ENCODE measurements around the gene HIVEP3.

Gene HIVEP3

DNA sequence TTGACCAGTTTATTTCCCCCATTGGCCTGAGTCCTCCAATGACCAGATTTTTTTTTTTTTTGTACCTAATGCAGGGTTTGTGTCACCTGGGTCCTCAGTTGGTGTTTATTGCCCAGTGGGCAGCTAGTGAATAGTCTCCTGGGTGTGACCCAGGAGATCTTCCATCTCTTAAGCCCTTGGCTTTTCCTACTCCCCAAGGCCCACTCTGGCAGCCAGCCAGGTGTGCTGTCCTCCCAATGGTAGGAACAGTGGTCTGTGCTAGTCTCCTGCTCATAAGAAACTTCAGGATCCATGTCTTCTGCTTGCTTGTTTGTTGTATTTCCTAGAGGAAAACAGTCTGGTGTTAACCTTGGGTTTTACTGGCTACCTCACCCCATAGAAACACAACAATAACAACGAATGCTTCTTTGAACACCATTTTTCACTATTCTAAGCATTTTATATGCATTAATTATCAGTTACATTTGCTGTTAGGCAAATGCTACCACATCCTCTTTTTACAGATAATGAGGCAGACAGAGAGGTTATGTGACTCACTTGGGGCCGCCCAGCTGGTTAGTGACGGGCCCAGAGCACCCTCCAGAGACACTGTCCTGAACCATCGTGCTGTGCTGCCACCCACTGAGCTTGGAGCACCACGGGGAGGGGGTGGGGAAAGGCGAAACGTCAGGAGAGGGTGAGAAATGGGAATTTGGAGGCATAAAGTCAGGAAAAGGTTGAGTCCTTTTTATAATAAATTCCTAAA lies 107.5 kb downstream of the HIVEP3 start:
- no peak for DNase-seq (ENCODE audit: low spot score)

DNA sequence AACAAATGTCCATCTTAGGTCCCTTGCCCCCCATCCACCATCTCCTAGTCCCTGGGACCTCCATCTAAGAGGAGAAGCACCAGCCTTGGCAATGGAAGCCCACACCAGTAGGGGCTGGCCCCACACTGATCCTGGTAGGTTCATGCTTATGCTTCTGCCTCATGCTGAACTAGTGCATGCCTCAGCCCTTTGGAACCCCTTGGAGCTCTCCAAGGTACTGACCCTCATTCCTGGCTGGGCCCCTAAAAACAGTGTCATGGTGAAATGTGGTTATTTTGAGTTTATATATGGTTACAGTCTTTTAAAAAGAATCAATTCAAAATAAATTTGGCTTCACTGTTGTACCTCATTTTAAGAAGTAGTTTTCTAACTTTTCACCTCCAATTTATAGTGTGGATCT lies 108.3 kb downstream of the HIVEP3 start:
- DNase-seq (ENCODE audit: low spot score): no peak

DNA sequence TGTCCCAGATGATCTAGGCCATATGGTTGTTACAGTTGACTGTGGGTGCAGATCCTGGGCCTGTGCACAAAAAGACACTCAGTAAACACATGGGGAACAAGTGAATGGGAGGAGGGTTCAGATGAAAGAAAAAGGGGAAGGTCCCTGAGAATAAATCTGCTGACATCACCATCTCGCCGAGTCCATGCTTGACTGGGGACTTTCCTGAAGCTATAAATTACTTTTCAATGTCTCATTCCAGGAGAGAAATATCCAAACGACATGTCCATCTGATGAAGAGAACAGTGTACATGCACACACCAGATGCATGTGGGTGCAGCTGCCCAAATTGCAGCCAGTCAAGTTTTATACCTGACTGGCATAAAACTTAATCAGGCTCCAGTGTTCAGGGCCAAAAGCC lies 109.0 kb downstream of the HIVEP3 start:
- no peak for DNase-seq (ENCODE audit: low spot score)

DNA sequence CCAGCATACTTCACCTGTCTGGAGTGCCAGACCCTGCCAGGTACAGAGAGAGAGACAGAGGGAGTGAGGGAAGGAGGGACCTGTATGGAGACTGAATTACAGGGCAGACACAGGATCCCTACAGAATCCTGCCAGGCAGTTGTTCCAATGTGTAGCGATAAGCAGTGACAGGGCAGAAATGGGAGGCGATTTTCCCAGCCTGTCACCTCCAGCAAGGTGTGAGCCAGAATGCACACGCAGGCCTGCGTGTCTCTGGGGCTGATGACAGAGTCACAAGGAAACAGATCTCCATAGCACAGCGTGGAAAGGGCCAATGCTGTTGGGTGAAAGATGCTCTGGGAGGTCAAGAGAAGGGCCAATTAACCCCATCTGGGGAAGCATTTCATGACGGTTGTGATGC lies 111.3 kb downstream of the HIVEP3 start:
- DNase-seq (ENCODE audit: low spot score): no peak

DNA sequence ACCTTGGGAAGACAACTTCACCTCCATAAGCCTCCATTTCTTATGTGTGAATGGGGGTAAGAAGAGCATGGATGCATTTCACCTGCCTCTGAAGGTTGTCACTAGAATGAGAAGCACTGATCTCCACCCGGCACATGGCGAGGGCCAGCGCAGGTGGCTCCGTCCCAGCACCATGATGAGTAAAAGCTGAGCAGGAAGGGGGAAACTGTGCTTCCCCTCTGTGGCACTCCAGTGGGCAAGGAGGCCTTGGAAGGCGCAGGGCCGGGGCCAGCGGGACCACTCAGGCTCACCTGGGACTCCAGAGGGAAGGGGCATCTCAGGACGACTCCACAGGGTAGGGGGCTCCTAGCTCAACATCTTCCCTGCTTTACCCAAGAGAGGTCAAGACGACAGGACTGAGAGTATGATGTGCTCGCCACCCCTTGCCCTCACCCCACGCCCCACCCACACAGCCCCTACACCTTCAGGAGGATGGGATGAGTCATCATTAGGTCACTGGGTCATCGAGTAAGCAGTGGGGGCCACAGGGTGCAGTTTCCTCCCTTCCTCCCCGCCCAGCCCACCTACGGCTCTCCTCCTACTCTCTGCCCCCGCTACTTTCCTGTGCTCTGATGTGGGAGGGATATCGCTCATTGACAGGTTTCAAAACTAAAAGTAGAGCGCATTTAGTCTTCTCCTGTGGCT lies 112.1 kb downstream of the HIVEP3 start:
- DNase-seq (ENCODE audit: low spot score): no peak

DNA sequence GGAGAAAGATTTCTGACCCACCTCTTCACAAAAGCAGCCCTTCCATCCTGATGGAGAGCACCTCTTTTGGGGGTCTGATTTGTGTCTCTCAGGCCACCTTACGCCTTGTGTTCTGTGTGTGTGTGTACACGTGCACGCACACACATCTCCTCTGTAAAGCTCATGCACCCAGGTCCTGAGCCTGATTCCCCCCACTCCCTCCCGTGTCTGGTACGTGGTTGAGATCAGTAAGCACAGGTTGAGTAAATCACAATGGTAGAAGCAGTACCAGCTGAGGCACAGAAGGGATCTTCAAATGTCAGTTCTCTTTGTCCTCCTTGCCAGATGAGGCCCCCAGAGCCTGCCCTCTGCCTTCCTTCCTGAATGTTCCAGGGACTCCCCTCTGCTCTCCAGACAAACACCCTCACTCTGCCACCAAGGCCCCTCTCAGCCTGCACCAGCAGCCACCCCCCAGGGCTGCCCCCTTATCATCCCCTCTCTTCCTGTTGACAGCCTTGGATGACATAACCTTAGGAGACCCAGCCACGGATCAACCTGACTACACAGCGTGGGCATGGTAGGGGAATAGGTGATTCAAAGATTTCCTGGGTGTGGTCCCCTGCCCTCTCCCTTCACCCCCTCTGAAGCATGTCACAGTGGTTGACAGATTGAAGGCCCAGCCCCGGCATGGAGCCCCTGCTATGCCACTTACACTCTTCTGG lies 112.8 kb downstream of the HIVEP3 start:
- DNase-seq (ENCODE audit: low spot score): no peak

DNA sequence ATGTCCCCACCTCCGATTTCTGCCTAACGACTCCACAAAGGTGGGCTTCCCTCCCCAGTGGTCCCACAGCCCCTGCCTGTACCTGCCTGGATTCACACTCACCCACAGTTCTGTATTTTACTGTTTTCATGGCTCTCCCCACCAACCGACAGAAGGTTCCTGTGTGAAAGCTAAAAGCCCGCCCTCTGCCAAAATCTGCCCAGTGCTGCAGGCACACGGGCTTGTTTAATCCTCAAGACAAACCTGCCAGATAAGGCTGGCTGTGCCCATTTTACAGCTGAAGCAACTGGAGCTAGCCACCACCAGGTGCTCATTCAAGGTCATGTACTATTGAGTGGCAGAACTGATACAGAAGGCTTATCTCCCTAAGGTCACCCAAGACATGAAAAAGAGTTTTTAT lies 114.5 kb downstream of the HIVEP3 start:
- no peak for DNase-seq (ENCODE audit: low spot score)

DNA sequence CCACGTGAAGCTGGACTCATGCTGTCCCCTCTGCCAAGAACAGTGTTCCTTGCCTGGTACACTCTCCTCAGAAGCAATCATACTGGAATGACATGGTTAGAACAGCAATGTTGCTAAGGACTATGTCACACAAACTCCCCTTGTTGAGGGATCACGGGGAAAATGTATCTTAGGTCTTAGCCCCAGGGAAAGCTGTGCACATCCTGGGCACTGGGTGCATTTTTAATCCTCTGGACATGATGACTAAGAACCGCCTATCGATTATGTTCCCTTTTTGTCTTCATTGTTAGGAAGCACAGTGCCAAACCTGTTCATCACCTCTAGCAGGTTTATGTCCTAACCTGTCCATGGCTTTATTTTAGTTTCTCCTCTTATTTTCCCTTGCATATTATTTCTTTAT lies 115.1 kb downstream of the HIVEP3 start:
- no peak for DNase-seq (ENCODE audit: low spot score)

DNA sequence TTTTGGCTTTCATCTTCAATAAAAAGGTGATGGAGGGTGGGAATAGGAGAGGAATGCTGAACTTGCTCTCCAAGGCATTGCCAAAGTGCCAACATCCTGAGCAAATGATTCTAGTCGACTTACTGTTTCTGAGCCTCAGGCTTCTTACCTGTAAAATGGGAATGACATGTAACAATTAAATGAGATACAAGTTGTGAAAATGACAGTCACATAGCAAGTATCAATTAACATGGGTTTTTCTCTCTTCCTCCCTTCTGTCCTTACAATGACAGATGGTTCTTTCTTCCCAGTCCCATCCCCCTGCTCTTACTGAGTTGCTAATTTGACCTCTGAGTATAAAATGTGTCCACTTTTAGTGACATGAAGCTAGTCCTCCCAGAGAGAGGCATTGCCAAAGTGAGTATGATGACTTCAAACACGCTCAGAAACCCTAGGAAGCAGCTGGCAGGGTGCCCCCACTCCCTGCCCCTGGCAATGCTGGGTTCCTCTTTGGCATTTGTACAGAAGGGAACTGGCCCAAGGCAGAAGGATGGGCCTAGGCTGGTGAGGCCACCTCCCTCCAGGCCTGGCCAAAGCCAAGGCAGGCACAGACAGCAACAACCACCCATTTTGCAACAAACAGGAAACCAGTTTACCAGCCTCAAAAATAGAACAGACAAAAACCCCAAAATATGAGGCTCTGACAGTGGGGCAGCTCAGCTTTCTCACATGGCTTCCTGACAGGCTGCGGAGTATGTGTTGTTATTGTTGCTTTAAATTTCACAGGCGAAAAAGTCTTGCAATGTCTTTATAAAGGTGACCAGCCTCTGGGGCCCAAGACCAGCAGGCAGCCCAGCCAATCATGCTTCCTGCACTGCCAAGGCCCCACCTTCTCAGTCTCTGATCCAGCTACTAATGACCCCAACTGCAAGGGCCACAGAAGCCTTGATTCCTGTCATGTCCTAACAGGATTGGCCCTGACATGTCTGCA lies 115.9 kb downstream of the HIVEP3 start:
- no peak for DNase-seq (ENCODE audit: low spot score)

DNA sequence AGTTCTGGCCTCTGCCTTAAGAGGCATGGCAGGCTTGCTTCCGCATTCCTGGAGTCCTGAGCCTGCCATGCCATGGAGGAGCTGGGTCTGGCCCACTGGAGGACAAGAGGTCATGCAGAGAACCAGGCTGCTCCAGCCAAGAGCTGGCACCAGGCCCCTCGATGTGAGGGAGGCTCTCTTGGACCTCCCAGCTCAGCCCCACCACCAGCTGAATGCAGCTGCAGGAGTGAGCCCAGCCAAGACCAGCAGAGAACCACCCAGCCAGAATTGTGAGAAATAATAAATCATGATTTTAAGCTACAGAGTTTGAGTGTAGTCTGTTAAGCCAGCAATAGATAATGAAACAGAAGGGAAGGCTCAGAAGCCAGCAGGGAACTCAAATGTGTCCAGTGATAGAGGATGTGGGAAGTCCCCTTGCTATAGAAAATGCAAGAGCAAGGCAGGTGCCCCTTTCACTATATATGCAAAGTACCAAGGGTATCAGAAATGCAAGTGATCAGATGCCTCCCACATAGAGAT lies 118.4 kb downstream of the HIVEP3 start:
- DNase-seq (ENCODE audit: low spot score): no peak

DNA sequence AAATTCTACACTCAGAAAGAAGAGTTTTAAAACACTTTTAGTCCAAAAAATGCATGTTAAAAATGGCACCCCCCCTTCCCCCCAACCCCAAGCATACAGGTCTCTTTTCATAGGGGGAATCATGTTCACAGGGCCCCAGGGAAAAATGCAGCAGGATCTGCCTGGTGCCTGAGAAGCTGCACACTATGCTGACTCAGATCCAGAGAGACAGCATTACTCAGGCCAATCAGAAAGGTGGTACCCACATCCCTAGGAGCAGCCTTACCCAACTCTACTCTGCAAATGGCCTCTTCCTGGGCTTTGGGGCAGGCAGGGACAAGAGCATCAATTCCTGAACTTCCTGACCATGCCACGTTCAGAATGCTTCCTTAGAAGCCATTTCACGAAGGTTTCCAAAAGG lies 119.0 kb downstream of the HIVEP3 start:
- DNase-seq (ENCODE audit: low spot score): no peak

DNA sequence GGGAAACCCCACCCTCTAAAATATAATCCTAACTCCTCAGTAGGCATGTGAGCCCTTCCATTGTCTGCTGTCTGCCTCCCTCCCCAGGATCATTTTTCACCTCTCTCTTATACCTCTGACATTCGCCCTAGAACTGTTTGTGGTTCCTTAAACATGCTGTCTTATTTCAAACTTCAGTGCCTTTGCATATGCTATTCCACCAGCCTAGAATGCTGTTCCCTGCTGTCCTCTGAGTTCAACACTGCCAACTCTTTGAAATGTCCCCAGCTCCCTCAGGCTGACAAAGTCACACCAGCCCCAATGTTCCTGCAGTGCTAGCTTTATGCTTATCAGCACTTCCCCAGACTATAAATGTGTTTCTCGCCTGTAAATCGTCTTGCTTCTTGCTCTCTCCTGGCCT lies 119.5 kb downstream of the HIVEP3 start:
- no peak for DNase-seq (ENCODE audit: low spot score)

DNA sequence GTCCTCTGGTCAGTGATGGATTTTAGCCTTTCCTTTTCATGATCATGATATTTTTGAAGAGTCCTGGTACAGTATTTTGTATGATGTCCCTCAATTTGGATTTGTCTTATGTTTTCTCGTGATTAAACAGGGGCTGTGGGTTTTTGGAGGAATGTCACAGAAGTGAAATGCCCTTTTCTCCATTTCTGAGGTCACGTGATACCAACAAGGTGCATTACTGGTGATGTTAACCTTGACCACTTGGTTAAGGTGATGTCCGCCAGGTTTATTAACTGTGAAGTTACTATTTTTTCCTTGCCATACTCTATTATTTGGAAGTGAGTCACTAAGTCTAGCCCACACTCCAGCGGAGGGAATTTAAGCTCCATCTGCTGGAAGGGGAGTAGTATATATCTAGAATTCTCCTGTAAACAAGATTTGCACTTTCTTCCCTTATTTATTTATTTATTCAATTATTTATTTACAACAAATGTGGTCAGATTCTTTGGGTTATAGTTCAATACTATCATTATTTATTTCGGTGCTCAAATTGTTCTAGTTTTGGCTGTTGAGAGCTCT lies 123.4 kb downstream of the HIVEP3 start:
- no peak for DNase-seq (ENCODE audit: low spot score)

DNA sequence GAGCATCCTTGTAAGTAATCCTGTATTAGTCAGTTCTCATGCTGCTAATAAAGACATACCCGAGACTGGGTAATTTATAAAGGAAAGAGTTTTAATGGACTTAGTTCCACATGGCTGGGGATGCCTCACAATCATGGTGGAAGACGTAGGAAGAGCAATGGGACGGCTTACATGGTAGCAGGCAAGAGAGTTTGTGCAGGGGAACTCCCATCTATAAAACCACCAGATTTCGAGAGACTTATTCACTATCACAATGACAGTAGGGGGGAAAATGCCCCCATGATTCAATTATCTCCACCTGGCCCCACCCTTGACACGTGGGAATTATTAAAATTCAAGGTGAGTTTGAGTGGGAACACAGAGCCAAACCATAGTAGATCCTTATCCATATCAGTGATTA lies 124.7 kb downstream of the HIVEP3 start:
- DNase-seq (ENCODE audit: low spot score): no peak

DNA sequence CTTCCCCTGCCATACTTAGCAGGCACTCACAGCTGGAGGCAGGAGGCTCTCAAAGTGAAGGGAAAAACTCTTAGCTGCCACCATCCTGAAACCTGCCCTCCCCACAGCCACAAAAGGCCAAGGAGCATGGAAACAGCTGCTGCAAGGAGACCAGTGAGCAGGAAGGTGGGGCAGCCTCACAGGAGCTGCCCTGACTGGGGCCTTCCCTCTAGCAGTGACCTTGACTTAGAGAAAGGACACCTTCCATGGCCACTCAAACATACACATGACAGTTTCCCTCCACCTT lies 126.3 kb downstream of the HIVEP3 start:
- DNase-seq (ENCODE audit: low spot score): no peak

DNA sequence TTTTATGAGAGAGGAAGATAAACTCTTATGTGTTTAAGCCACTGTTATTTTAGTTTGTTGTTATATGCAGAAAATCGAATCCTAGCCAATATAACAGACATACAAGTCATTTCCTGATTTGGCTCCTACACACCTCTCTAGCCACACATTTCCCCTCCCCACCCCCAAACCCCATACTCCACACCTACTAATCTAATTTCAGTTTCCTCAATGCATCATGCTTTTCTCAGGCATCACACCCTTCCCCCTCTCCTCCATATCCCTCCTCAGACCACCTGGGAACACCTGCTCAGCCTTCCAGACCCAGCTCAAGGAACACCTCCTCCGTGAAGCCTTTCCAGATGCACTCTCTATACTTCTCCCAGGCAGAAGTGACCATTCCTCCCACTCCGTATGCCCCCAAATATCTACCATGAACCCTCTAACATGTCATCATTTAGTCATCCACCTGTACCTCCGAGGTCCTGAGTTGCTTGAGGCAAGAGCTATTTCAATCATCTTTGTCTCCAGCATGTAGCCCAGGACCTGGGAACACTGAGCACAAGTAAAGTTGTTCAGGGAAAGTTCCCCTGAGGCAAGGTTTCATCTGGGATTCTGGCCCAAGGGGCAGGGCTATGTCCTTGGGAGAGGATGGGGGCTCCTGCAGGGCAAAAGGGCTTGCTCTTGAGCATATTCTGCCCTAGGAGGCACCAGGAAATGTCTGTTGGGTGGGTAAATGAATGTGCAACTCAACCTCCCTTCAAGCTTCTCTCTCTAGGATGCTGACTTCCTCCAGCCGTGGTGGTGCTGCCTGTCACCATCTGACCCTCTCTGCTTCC lies 126.8 kb downstream of the HIVEP3 start:
- DNase-seq (ENCODE audit: low spot score): no peak

DNA sequence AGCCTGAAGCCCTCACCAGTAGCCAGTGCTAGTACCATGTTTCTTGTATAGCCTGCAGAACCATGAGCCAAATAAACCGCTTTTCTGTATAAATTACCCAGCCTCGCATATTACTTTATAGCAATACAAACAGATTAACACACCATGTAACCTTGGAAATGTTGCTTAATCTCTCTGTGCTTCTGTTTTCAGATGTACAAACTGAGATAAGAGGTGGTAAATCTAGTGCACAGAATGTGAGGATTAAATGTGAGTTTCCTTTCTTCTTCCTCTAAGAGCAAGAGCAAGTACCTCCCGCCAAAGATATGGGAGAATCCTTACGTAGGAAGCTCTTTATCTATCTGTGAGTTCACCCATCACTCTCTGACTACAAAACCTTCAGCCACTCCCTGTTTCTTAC lies 128.4 kb downstream of the HIVEP3 start:
- no peak for DNase-seq (ENCODE audit: low spot score)

DNA sequence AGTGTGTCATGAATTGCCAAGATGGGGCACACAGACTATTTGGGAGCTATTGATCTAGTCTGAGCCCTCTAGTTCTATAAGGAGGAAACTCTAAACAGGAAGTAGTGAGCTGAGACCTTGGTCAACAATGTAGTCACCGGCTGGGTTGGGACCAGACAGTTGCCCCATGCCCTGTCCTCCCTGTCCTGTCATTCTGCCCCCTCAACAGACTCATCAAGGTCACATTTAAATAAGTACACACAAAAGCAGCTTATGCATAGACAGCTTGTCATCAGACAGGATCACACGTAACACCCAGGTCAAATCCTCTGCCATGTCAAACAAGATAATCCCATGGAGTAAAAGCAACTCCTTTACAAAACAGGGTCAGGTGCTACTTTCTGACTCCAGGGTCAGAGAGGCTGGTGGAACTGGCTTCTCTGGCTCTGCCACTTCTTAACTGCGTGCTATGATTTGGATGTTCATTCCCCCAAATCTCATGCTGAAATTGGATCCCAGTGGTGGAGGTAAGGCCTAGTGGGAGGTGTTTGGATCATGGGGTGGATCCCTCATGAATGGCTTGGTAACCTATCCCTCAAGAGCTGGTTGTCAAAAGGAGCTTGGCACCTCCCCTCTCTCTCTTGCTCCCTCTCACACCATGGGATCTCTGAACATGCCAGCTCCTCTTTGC lies 128.9 kb downstream of the HIVEP3 start:
- no peak for DNase-seq (ENCODE audit: low spot score)

DNA sequence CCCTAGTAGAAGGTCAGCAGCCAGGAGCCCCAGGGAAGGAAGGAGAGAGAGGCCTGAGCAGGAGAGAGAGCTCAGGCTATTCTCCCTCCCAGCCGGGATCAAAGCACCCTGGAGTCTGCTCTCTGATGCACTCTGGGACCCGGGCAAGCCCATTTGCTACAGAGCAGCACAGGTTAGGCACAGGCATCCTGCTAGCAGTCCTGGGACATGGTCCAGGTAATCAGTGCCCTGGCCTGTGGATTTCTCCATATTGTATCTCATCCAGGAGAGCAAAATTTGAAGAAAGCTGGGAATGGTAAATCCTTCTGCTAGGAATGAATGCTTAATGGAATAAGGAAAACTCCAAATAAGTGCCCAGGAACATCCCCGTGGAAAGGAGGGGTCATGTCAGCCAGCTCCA lies 130.3 kb downstream of the HIVEP3 start:
- no peak for DNase-seq (ENCODE audit: low spot score)

DNA sequence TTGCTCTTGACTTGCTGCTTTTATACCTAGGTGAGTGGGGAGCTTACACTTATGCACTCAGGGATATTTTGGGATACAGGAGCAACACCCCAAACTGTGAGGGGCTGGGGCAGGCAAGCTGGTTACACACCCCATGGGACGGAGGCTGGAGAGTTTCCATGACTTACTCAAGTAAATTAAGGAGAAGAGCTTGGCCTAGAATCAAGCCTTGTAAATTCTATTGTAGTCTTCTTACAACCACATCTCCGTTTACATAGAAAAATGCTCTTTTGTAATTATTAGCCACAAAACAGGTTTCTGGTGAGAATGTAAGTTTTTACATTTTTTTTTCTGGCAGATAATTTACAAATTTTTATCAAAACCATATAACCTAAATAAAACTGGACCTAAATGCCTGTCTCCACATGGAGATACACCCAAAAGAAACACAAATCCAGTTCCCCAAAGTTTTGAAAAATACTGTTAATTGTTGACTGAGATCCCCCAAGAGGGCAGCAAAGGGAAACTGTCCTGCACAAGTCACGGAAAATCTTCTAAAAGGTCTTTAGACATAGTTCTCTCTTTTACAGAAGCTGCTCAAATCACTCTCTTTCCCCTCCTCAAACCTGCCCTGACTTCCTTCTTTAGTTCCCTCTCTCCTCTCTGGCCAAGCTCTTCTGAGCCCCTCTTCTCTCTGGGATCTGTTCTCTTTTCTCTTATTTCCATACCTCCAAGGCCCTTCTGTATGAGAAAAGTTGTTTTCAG lies 134.0 kb downstream of the HIVEP3 start:
- DNase-seq (ENCODE audit: low spot score): no peak

Data from hematopoietic multipotent progenitor cell treated with erythropoietin and hydrocortisone succinate and interleukin-3 and kit ligand, for 17 days (in vitro differentiated cells).